ENCODE data around the gene IL10RA.

IL10RA gene

GRCh38 chr11:118012083-118012669 lies 26.0 kb downstream of the IL10RA start:
- 0 out of 2 replicates have a peak overlapping the region, but pooled peaks have one; percentile 5 for H3K27ac ChIP-seq
- no peaks in the 10 kb centered on the region for H4K20me1 ChIP-seq
- H3K27me3 ChIP-seq = no peaks in the 10 kb centered on the region
- H3K4me1 ChIP-seq = peaks cover 74% of the 10 kb centered on the region
- no peak overlapping the region for H3K4me3 ChIP-seq
- H3K9me3 ChIP-seq = peaks cover 8% of the 10 kb centered on the region
- peak overlapping the region; percentile 86 for H3K4me2 ChIP-seq
- H3K9ac ChIP-seq = peak overlapping the region; percentile 5; the same call in 1 of the 2 replicates
- TF ChIP-seq Cebpa-rat (IDR thresholded peaks at IDR 0.05) = no peak
- H3K36me3 ChIP-seq = no peaks in the 10 kb centered on the region

GRCh38 chr11:118014022-118014421 lies 27.8 kb downstream of the IL10RA start:
- Histone ChIP-seq H3K4me2 (no peak overlapping the region), H3K9ac (no peak overlapping the region), H4K20me1 (no peaks in the 10 kb centered on the region), H3K27me3 (no peaks in the 10 kb centered on the region), H3K4me1 (peaks cover 55% of the 10 kb centered on the region), H3K27ac (no peak overlapping the region), H3K4me3 (no peak overlapping the region), H3K36me3 (no peaks in the 10 kb centered on the region), H3K9me3 (peaks cover 22% of the 10 kb centered on the region)
- TF ChIP-seq Cebpa-rat (IDR thresholded peaks at IDR 0.05) = no peak

GRCh38 chr11:118015385-118015841 lies 29.2 kb downstream of the IL10RA start:
- H3K4me2 ChIP-seq = peak overlapping the region; percentile 60
- H3K4me3 ChIP-seq = no peak overlapping the region
- TF ChIP-seq Cebpa-rat (IDR thresholded peaks at IDR 0.05) = no peak

GRCh38 chr11:118016104-118016503 lies 29.9 kb downstream of the IL10RA start:
- H4K20me1 ChIP-seq = no peaks in the 10 kb centered on the region
- peaks cover 32% of the 10 kb centered on the region for H3K9me3 ChIP-seq
- H3K4me2 ChIP-seq = peak overlapping the region; percentile 60
- peaks cover 34% of the 10 kb centered on the region for H3K4me1 ChIP-seq
- TF ChIP-seq Cebpa-rat (IDR thresholded peaks at IDR 0.05) = no peak
- no peak overlapping the region for H3K9ac ChIP-seq
- H3K36me3 ChIP-seq = no peaks in the 10 kb centered on the region
- no peak overlapping the region for H3K27ac ChIP-seq
- no peaks in the 10 kb centered on the region for H3K27me3 ChIP-seq
- H3K4me3 ChIP-seq = no peak overlapping the region

More at GRCh38 chr11:118015385-118015841, 29.2 kb downstream of the IL10RA start:
- no peak overlapping the region for H3K9ac ChIP-seq
- H3K27me3 ChIP-seq = no peaks in the 10 kb centered on the region
- no peak overlapping the region for H3K27ac ChIP-seq
- no peaks in the 10 kb centered on the region for H4K20me1 ChIP-seq
- H3K36me3 ChIP-seq = no peaks in the 10 kb centered on the region
- H3K4me1 ChIP-seq = peaks cover 41% of the 10 kb centered on the region
- H3K9me3 ChIP-seq = peaks cover 26% of the 10 kb centered on the region

- TF ChIP-seq Cebpa-rat (IDR thresholded peaks at IDR 0.05) = no peak
- no peak overlapping the region for H3K9ac ChIP-seq
- H3K27me3 ChIP-seq = no peaks in the 10 kb centered on the region
These were observed 30.9 kb downstream of the IL10RA start for GRCh38 chr11:118017111-118017510.

GRCh38 chr11:118017631-118018315 lies 31.6 kb downstream of the IL10RA start:
- Histone ChIP-seq H3K4me2 (no peak overlapping the region), H3K27ac (no peak overlapping the region), H4K20me1 (no peaks in the 10 kb centered on the region), H3K9me3 (peaks cover 33% of the 10 kb centered on the region), H3K4me1 (peaks cover 18% of the 10 kb centered on the region), H3K27me3 (no peaks in the 10 kb centered on the region), H3K4me3 (no peak overlapping the region), H3K36me3 (no peaks in the 10 kb centered on the region), H3K9ac (no peak overlapping the region)
- no peak for TF ChIP-seq Cebpa-rat (IDR thresholded peaks at IDR 0.05)

More at GRCh38 chr11:118017111-118017510, 30.9 kb downstream of the IL10RA start:
- Histone ChIP-seq H3K36me3 (no peaks in the 10 kb centered on the region), H3K9me3 (peaks cover 33% of the 10 kb centered on the region), H3K4me2 (no peak overlapping the region), H3K27ac (no peak overlapping the region), H3K4me3 (no peak overlapping the region), H3K4me1 (peaks cover 24% of the 10 kb centered on the region), H4K20me1 (no peaks in the 10 kb centered on the region)

- no peaks in the 10 kb centered on the region for H4K20me1 ChIP-seq
- no peak overlapping the region for H3K9ac ChIP-seq
- H3K27ac ChIP-seq = no peak overlapping the region
- H3K36me3 ChIP-seq = no peaks in the 10 kb centered on the region
- peaks cover 16% of the 10 kb centered on the region for H3K4me1 ChIP-seq
- peaks cover 33% of the 10 kb centered on the region for H3K9me3 ChIP-seq
- no peak for TF ChIP-seq Cebpa-rat (IDR thresholded peaks at IDR 0.05)
- no peak overlapping the region for H3K4me2 ChIP-seq
- H3K27me3 ChIP-seq = no peaks in the 10 kb centered on the region
- H3K4me3 ChIP-seq = no peak overlapping the region
These were observed 32.2 kb downstream of the IL10RA start for GRCh38 chr11:118018401-118018800.

- H3K9ac ChIP-seq = no peak overlapping the region
- peaks cover 36% of the 10 kb centered on the region for H3K9me3 ChIP-seq
- no peak overlapping the region for H3K4me2 ChIP-seq
- H3K27ac ChIP-seq = no peak overlapping the region
- no peak for TF ChIP-seq Cebpa-rat (IDR thresholded peaks at IDR 0.05)
- H3K36me3 ChIP-seq = no peaks in the 10 kb centered on the region
- H3K4me3 ChIP-seq = no peak overlapping the region
- H3K4me1 ChIP-seq = peaks cover 3% of the 10 kb centered on the region
- no peaks in the 10 kb centered on the region for H3K27me3 ChIP-seq
- no peaks in the 10 kb centered on the region for H4K20me1 ChIP-seq
These were observed 35.0 kb downstream of the IL10RA start for GRCh38 chr11:118021146-118021545.

GRCh38 chr11:118027694-118028093 lies 41.5 kb downstream of the IL10RA start:
- H3K4me1 ChIP-seq = no peaks in the 10 kb centered on the region
- H3K9me3 ChIP-seq = peaks cover 6% of the 10 kb centered on the region
- no peak overlapping the region for H3K9ac ChIP-seq
- H4K20me1 ChIP-seq = no peaks in the 10 kb centered on the region
- no peak overlapping the region for H3K4me3 ChIP-seq
- H3K4me2 ChIP-seq = no peak overlapping the region
- H3K27me3 ChIP-seq = no peaks in the 10 kb centered on the region
- no peaks in the 10 kb centered on the region for H3K36me3 ChIP-seq
- no peak overlapping the region for H3K27ac ChIP-seq
- TF ChIP-seq Cebpa-rat (IDR thresholded peaks at IDR 0.05) = no peak

GRCh38 chr11:118028626-118029025 lies 42.4 kb downstream of the IL10RA start:
- Histone ChIP-seq H3K27me3 (no peaks in the 10 kb centered on the region), H3K9me3 (peaks cover 6% of the 10 kb centered on the region), H3K4me3 (no peak overlapping the region), H3K4me2 (no peak overlapping the region), H3K9ac (no peak overlapping the region), H3K36me3 (no peaks in the 10 kb centered on the region), H3K4me1 (no peaks in the 10 kb centered on the region), H3K27ac (no peak overlapping the region), H4K20me1 (no peaks in the 10 kb centered on the region)
- no peak for TF ChIP-seq Cebpa-rat (IDR thresholded peaks at IDR 0.05)
